GM12878 (cell line): ENCODE measurements around the gene PTGIS. TPM values are rescaled to one million over a fixed set of nuclear protein-coding genes. Genes with fewer than 3 reads are reported as not detected.

ENCODE experiments used
- ATF7 ChIP-seq: fragments of 450-650 bp; IDR thresholded peaks from 2 replicates; pipeline ENCODE4 v1.6.1; 2016; ENCODE audit warnings: low read depth, mild to moderate bottlenecking
- CBX3 ChIP-seq: fragments of 200-600 bp; sonication (generic); IDR thresholded peaks from 2 replicates; pipeline ENCODE4 v1.6.1; 2016; ENCODE audit warnings: low read depth, borderline replicate concordance
- CHD2 ChIP-seq: IDR thresholded peaks from 2 replicates; pipeline ENCODE4 v1.6.1; 2011; ENCODE audit warnings: low read depth, low read length, improper control_type of control experiment, borderline replicate concordance
- CREB1 ChIP-seq: IDR thresholded peaks from 2 replicates; pipeline ENCODE4 v1.6.1; 2012; ENCODE audit warnings: low read depth, mild to moderate bottlenecking, inconsistent platforms
- E2F8 ChIP-seq: fragments of 450-650 bp; IDR thresholded peaks from 2 replicates; pipeline ENCODE4 v1.6.1; 2018; ENCODE audit warnings: mild to moderate bottlenecking, low read depth, moderate library complexity; ENCODE audit not compliant: partially characterized antibody
- EZH2 ChIP-seq: IDR thresholded peaks from 2 replicates; pipeline ENCODE4 v1.6.1; 2012; ENCODE audit warnings: low read depth, mild to moderate bottlenecking, control low read depth, inconsistent platforms, low read length, borderline replicate concordance; ENCODE audit not compliant: control insufficient read depth
- GABPA ChIP-seq: IDR thresholded peaks from 2 replicates; pipeline ENCODE4 v1.6.1; 2014; ENCODE audit warnings: antibody characterized with exemption, low read depth, mild to moderate bottlenecking, inconsistent platforms
- IRF4 ChIP-seq: IDR thresholded peaks from 2 replicates; pipeline ENCODE4 v1.6.1; 2011; ENCODE audit warnings: low read depth, low read length
- JUNB ChIP-seq: IDR thresholded peaks from 2 replicates; pipeline ENCODE4 v1.6.1; 2016; ENCODE audit warnings: antibody characterized with exemption, mild to moderate bottlenecking
- NR2C2 ChIP-seq: IDR thresholded peaks from 2 replicates; pipeline ENCODE4 v1.6.1; 2011; ENCODE audit warnings: borderline replicate concordance, low read depth; ENCODE audit not compliant: control insufficient read depth, insufficient read length
- PAX8 ChIP-seq: fragments of 450-650 bp; IDR thresholded peaks from 2 replicates; pipeline ENCODE4 v1.6.1; 2017; ENCODE audit warnings: mild to moderate bottlenecking, moderate library complexity
- PBX3 ChIP-seq: IDR thresholded peaks from 2 replicates; pipeline ENCODE4 v1.6.1; 2011; ENCODE audit warnings: mild to moderate bottlenecking, low read depth, low read length, moderate library complexity; ENCODE audit not compliant: insufficient replicate concordance
- RELB ChIP-seq: fragments of 450-650 bp; IDR thresholded peaks from 2 replicates; pipeline ENCODE4 v1.6.1; 2017; ENCODE audit warnings: low read depth, mild to moderate bottlenecking, moderate library complexity
- WRNIP1 ChIP-seq: IDR thresholded peaks from 2 replicates; pipeline ENCODE4 v1.6.1; 2011; ENCODE audit warnings: low read depth, low read length, improper control_type of control experiment, borderline replicate concordance
- polyA plus RNA-seq, 11 experiments: library from polyadenylated mRNA; depleted of rRNA in 4 of 11; unstranded in 6 of 11; stranded (reverse) in 5 of 11; fragments of >200 nt; fragmentation: Nextera tagmentation in 4 of 11; fragmentation: Illumina TruSeq in 1 of 11; extraction: Ambion mirVana in 4 of 11; extraction: Trizol in 1 of 11; gene quantifications; 1 replicate in 1 of 11; 2 replicates in 10 of 11; pipeline versions ENCODE4 v1.2.1 to v1.2.3, GENCODE V29; 2011 to 2016; ENCODE audit warnings: inconsistent platforms in 2 of 11, missing spikeins in 2 of 11, low read depth in 1 of 11
- total RNA-seq, 4 experiments: library from RNA; depleted of rRNA in 3 of 4; stranded (reverse); fragments of >200 nt in 3 of 4; fragmentation: Illumina TruSeq in 1 of 4; extraction: Trizol in 1 of 4; gene quantifications; 2 replicates each; pipeline versions ENCODE4 v1.2.1 to v1.2.3, GENCODE V29; 2013 to 2021
- TF ChIP-seq, protein P1 (sequence below): IDR thresholded peaks from 2 replicates; pipeline ENCODE4 v1.6.1; 2012; ENCODE audit warnings: low read depth, low read length, improper control_type of control experiment
- TF ChIP-seq, protein P2 (sequence below): fragments of 450-650 bp; IDR thresholded peaks from 2 replicates; pipeline ENCODE4 v1.6.1; 2017; ENCODE audit warnings: mild to moderate bottlenecking
- TF ChIP-seq, protein P3 (sequence below): fragments of 450-650 bp; conservative IDR thresholded peaks from 2 replicates; pipeline ENCODE4 v1.6.1; 2017; ENCODE audit warnings: mild to moderate bottlenecking, moderate library complexity

Gene PTGIS
- total and polyA plus RNA-seq, 10 of the 15 experiments (the other 5 are each of a cell fraction or from before 2014, with no cell fraction given) = 0.10 TPM; not detected in 9

DNA sequence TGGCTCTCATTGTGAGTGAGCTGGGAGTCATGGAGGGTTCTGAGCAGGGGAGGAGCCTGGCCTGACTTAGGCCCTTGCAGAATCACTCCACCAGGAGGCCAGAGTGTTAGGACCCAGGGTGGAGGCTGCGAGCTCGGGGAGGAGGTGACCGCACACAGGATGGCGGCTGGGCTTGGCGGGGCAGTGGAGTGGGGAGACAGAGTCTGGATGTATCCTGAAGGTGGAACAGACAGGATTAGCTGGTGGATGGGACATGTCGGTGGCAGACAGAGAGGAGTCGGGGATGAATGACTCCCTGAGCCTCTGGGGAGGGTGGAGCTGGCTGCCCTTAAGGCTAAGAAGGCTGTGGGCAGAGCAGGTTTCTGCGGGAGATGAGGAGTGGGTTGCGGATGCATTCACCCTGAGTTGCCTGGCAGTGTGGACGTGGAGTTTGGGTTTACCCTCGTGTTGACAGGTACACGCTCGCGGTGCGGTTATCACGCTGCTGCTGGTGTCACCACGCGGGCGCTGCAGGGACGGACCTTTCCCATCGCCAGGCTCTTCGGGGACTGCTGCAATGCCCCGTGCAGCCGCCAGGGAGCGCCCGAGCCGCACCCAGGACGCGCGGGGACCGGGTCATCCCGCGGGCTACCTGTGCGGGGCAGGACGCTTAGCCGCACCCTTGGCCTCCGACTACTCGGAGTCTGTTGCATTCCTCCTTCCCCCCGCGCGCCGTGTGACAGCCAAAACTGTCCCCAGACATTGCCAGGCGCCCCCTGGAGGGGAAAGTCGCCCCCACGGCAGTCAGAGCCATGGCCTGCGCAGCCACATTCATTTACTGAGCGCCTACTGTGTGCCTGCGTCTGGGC, 43.0 kb upstream of the PTGIS start (continued):
- no peak for TF ChIP-seq E2F8
- no peak for TF ChIP-seq GABPA
- TF ChIP-seq RELB = no peak
- TF ChIP-seq PBX3 = no peak
- TF ChIP-seq CHD2 = peak; percentile 33; the same call in 1 of the 2 replicates
- TF ChIP-seq, protein P1, sequence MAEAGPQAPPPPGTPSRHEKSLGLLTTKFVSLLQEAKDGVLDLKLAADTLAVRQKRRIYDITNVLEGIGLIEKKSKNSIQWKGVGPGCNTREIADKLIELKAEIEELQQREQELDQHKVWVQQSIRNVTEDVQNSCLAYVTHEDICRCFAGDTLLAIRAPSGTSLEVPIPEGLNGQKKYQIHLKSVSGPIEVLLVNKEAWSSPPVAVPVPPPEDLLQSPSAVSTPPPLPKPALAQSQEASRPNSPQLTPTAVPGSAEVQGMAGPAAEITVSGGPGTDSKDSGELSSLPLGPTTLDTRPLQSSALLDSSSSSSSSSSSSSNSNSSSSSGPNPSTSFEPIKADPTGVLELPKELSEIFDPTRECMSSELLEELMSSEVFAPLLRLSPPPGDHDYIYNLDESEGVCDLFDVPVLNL = peak; percentile 46; the same call in 1 of the 2 replicates
- TF ChIP-seq, protein P2, sequence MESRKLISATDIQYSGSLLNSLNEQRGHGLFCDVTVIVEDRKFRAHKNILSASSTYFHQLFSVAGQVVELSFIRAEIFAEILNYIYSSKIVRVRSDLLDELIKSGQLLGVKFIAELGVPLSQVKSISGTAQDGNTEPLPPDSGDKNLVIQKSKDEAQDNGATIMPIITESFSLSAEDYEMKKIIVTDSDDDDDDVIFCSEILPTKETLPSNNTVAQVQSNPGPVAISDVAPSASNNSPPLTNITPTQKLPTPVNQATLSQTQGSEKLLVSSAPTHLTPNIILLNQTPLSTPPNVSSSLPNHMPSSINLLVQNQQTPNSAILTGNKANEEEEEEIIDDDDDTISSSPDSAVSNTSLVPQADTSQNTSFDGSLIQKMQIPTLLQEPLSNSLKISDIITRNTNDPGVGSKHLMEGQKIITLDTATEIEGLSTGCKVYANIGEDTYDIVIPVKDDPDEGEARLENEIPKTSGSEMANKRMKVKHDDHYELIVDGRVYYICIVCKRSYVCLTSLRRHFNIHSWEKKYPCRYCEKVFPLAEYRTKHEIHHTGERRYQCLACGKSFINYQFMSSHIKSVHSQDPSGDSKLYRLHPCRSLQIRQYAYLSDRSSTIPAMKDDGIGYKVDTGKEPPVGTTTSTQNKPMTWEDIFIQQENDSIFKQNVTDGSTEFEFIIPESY = peak; percentile 79; the same call in 1 of the 2 replicates
- TF ChIP-seq CBX3 = no peak
- TF ChIP-seq JUNB = no peak
- TF ChIP-seq NR2C2 = no peak
- TF ChIP-seq, protein P3, sequence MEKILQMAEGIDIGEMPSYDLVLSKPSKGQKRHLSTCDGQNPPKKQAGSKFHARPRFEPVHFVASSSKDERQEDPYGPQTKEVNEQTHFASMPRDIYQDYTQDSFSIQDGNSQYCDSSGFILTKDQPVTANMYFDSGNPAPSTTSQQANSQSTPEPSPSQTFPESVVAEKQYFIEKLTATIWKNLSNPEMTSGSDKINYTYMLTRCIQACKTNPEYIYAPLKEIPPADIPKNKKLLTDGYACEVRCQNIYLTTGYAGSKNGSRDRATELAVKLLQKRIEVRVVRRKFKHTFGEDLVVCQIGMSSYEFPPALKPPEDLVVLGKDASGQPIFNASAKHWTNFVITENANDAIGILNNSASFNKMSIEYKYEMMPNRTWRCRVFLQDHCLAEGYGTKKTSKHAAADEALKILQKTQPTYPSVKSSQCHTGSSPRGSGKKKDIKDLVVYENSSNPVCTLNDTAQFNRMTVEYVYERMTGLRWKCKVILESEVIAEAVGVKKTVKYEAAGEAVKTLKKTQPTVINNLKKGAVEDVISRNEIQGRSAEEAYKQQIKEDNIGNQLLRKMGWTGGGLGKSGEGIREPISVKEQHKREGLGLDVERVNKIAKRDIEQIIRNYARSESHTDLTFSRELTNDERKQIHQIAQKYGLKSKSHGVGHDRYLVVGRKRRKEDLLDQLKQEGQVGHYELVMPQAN = no peak
- TF ChIP-seq CREB1 = no peak; the same call in 1 of the 2 replicates
- TF ChIP-seq IRF4 = 0 out of 2 replicates have a peak, but pooled peaks have one; percentile 23
- TF ChIP-seq PAX8 = no peak
- no peak for TF ChIP-seq EZH2
- no peak for TF ChIP-seq WRNIP1
- no peak for TF ChIP-seq ATF7
